Ovary (tissue), 3 donors: ENCODE measurements around the gene DENND1B.

Source experiments
- POLR2A ChIP-seq: fragments of 450-650 bp; IDR thresholded peaks from one replicate; pipeline ENCODE4 v1.6.1; 2017; ENCODE audit warnings: antibody characterized with exemption, mild to moderate bottlenecking, moderate library complexity
- TF ChIP-seq, protein P1 (sequence below), 3 donors: fragments of 450-650 bp in 2 of 3; fragments of 200-600 bp in 1 of 3; IDR thresholded peaks; one replicate each; pipeline versions ENCODE4 v1.5.1 to v1.8.0; 2016 to 2022; ENCODE audit warnings: antibody characterized with exemption in 3 of 3, mild to moderate bottlenecking in 1 of 3
- donor health status: DM: no; HTN: no; CAD: no.

- TF ChIP-seq, protein P1, sequence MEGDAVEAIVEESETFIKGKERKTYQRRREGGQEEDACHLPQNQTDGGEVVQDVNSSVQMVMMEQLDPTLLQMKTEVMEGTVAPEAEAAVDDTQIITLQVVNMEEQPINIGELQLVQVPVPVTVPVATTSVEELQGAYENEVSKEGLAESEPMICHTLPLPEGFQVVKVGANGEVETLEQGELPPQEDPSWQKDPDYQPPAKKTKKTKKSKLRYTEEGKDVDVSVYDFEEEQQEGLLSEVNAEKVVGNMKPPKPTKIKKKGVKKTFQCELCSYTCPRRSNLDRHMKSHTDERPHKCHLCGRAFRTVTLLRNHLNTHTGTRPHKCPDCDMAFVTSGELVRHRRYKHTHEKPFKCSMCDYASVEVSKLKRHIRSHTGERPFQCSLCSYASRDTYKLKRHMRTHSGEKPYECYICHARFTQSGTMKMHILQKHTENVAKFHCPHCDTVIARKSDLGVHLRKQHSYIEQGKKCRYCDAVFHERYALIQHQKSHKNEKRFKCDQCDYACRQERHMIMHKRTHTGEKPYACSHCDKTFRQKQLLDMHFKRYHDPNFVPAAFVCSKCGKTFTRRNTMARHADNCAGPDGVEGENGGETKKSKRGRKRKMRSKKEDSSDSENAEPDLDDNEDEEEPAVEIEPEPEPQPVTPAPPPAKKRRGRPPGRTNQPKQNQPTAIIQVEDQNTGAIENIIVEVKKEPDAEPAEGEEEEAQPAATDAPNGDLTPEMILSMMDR (IDR thresholded peaks at IDR 0.05): no peak
- no peak for TF ChIP-seq POLR2A
Measured at GRCh38 chr1:197496722-197497121, 278.6 kb downstream of the DENND1B start.
